Naive thymus-derived CD4-positive, alpha-beta T cell (primary cell): Measurements from ENCODE around the gene ZBTB7C. TPM values are rescaled to one million over a fixed set of nuclear protein-coding genes. Genes with fewer than 3 reads are reported as not detected.

Experiments
- ATAC-seq: fragments of 150-1000 bp; cut with Tn5 transposase; 2 replicates; pipeline ENCODE4 v1.10.0; 2021; ENCODE audit warnings: mild to moderate bottlenecking, moderate library complexity
- CTCF ChIA-PET: fragments of 350-600 bp; sonication (Branson Sonifier 250); formaldehyde crosslinking; loops from one replicate; lab custom pipeline; 2021; ENCODE audit warnings: antibody characterized with exemption; lab: Charles Lee
- POLR2A ChIA-PET: fragments of 350-600 bp; sonication (Branson Sonifier 250); formaldehyde crosslinking; loops from one replicate; lab custom pipeline; 2021; ENCODE audit warnings: antibody characterized with exemption, inconsistent platforms; lab: Charles Lee
- DNase-seq, 9 donors: peaks; one replicate each; pipeline versions ENCODE4 v3.0.0 to v3.0.0-alpha.2; 2020 to 2022; ENCODE audit warnings: mixed read lengths in 1 of 9
- H3K27ac ChIP-seq: one replicate; pipeline ENCODE4 v1.7.0; 2013; ENCODE audit warnings: mild to moderate bottlenecking, low read depth, low read length, moderate library complexity
- H3K27me3 ChIP-seq, 2 donors: one replicate each; pipeline ENCODE4 v1.7.0; 2013; ENCODE audit warnings: low read length in 2 of 2, mild to moderate bottlenecking in 2 of 2, moderate library complexity in 2 of 2; ENCODE audit not compliant: control insufficient read depth in 2 of 2, insufficient read depth in 2 of 2
- H3K36me3 ChIP-seq, 3 experiments: 1 replicate in 2 of 3; 2 replicates in 1 of 3; pipeline ENCODE4 v1.7.0; 2013; ENCODE audit warnings: low read length in 3 of 3, mild to moderate bottlenecking in 3 of 3, moderate library complexity in 1 of 3; ENCODE audit not compliant: insufficient read depth in 3 of 3, control insufficient read depth in 2 of 3
- H3K4me1 ChIP-seq, 2 donors: one replicate each; pipeline ENCODE4 v1.7.0; 2013; ENCODE audit warnings: low read length in 2 of 2, mild to moderate bottlenecking in 2 of 2, moderate library complexity in 1 of 2; ENCODE audit not compliant: control insufficient read depth in 2 of 2, insufficient read depth in 2 of 2
- H3K4me3 ChIP-seq: 2 replicates; pipeline ENCODE4 v1.7.0; 2013; ENCODE audit warnings: mild to moderate bottlenecking, low read length
- H3K9me3 ChIP-seq, 3 experiments: 1 replicate in 2 of 3; 2 replicates in 1 of 3; pipeline ENCODE4 v1.7.0; 2013; ENCODE audit warnings: low read length in 3 of 3; ENCODE audit not compliant: control insufficient read depth in 2 of 3
- H3K27ac Mint-ChIP-seq, 9 donors: one replicate each; pipeline ENCODE4 v1.8.0; 2020 to 2022; ENCODE audit warnings: mixed read lengths in 9 of 9, mild to moderate bottlenecking in 8 of 9, moderate library complexity in 5 of 9, inconsistent platforms in 2 of 9
- H3K27me3 Mint-ChIP-seq, 5 donors: one replicate each; pipeline ENCODE4 v1.8.0; 2021 to 2022; ENCODE audit warnings: mixed read lengths in 5 of 5, mild to moderate bottlenecking in 1 of 5
- H3K36me3 Mint-ChIP-seq, 5 donors: one replicate each; pipeline ENCODE4 v1.8.0; 2020 to 2022; ENCODE audit warnings: mixed read lengths in 5 of 5, mild to moderate bottlenecking in 3 of 5, inconsistent platforms in 1 of 5
- H3K4me1 Mint-ChIP-seq, 7 donors: one replicate each; pipeline ENCODE4 v1.8.0; 2020 to 2022; ENCODE audit warnings: mixed read lengths in 7 of 7, mild to moderate bottlenecking in 3 of 7, inconsistent platforms in 1 of 7
- H3K4me3 Mint-ChIP-seq, 10 donors: one replicate each; pipeline ENCODE4 v1.8.0; 2020 to 2022; ENCODE audit warnings: mild to moderate bottlenecking in 10 of 10, mixed read lengths in 10 of 10, moderate library complexity in 6 of 10, inconsistent platforms in 2 of 10
- H3K9me3 Mint-ChIP-seq, 11 donors: one replicate each; pipeline ENCODE4 v1.8.0; 2020 to 2022; ENCODE audit warnings: mixed read lengths in 11 of 11, mild to moderate bottlenecking in 4 of 11, inconsistent platforms in 1 of 11, moderate library complexity in 1 of 11
- intact Hi-C, 2 donors: fragments of 100-400 bp; cut with micrococcal nuclease; formaldehyde crosslinking; loops; one replicate each; pipeline ENCODE4 v1.15.1; 2023
- polyA plus RNA-seq, 2 donors: library from polyadenylated mRNA; unstranded; fragments of 300-500 nt; fragmentation: Illumina TruSeq; gene quantifications; one replicate each; pipeline ENCODE4 v1.2.3, GENCODE V29; 2021
- total RNA-seq, 6 experiments: library from RNA in 5 of 6; stranded (reverse) in 5 of 6; gene quantifications; 1 replicate in 5 of 6; 2 replicates in 1 of 6; pipeline ENCODE4 v1.2.3 and lab custom pipeline; 2021 to 2026

Gene ZBTB7C
- total and polyA plus RNA-seq, 7 experiments from 2014 or later = 0.51 TPM; not detected in 6

GRCh38 chr18:48155856-48156255 is 253.3 kb downstream of the ZBTB7C start:
- ATAC-seq (no peak), DNase-seq (no peak)
- Histone ChIP-seq H3K4me1 (no peaks in the 10 kb centered on the region), H3K27me3 (peaks cover 0 to 3% of the 10 kb centered on the region in 2 donors), H3K9me3 (no peaks in the 10 kb centered on the region), H3K36me3 (no peaks in the 10 kb centered on the region), H3K27ac (no peak overlapping the region), H3K4me3 (no peak overlapping the region)
- H3K27me3 Mint-ChIP-seq = peaks cover 3 to 52% (median 28%) of the 10 kb centered on the region in 5 donors
- no peak overlapping the region for H3K27ac Mint-ChIP-seq
- no peak overlapping the region for H3K4me3 Mint-ChIP-seq
- H3K36me3 Mint-ChIP-seq = no peaks in the 10 kb centered on the region
- ChIA-PET POLR2A (no interaction called here), CTCF (no interaction called here)
- no peaks in the 10 kb centered on the region for H3K9me3 Mint-ChIP-seq
- H3K4me1 Mint-ChIP-seq = peaks cover 0 to 5% (median 3%) of the 10 kb centered on the region in 7 donors
- intact Hi-C loops = no loop called here

- no peak overlapping the region for H3K4me3 ChIP-seq
- peaks cover 3 to 45% (median 24%) of the 10 kb centered on the region in 5 donors for H3K27me3 Mint-ChIP-seq
- H3K27me3 ChIP-seq = peaks cover 0 to 3% of the 10 kb centered on the region in 2 donors
- DNase-seq = no peak
- H3K4me3 Mint-ChIP-seq = no peak overlapping the region
- no peak overlapping the region for H3K27ac Mint-ChIP-seq
- ChIA-PET POLR2A (no interaction called here), CTCF (interaction anchor here (0.7 kb wide), 1 partner anchor 1029 kb away, joined by 3 read pairs; no protein-coding TSS in a partner anchor)
- no peaks in the 10 kb centered on the region for H3K4me1 ChIP-seq
- no peaks in the 10 kb centered on the region for H3K36me3 Mint-ChIP-seq
- no peak overlapping the region for H3K27ac ChIP-seq
- no peaks in the 10 kb centered on the region for H3K36me3 ChIP-seq
- H3K4me1 Mint-ChIP-seq = no peaks in the 10 kb centered on the region
- intact Hi-C loops = no loop called here
- ATAC-seq = no peak
- no peaks in the 10 kb centered on the region for H3K9me3 Mint-ChIP-seq
- no peaks in the 10 kb centered on the region for H3K9me3 ChIP-seq
Measured at GRCh38 chr18:48154828-48155227, 254.4 kb downstream of the ZBTB7C start.

- H3K9me3 Mint-ChIP-seq = no peaks in the 10 kb centered on the region
- H3K27ac Mint-ChIP-seq = no peak overlapping the region
- H3K4me1 Mint-ChIP-seq = no peaks in the 10 kb centered on the region
- peaks cover 3 to 43% (median 24%) of the 10 kb centered on the region in 5 donors for H3K27me3 Mint-ChIP-seq
- DNase-seq = no peak
- no peak for ATAC-seq
- POLR2A ChIA-PET = no interaction called here
- no peaks in the 10 kb centered on the region for H3K9me3 ChIP-seq
- H3K4me1 ChIP-seq = no peaks in the 10 kb centered on the region
- H3K4me3 Mint-ChIP-seq = no peak overlapping the region
- intact Hi-C loops = no loop called here
- H3K4me3 ChIP-seq = no peak overlapping the region
- H3K27ac ChIP-seq = no peak overlapping the region
- H3K36me3 ChIP-seq = no peaks in the 10 kb centered on the region
- peaks cover 0 to 3% of the 10 kb centered on the region in 2 donors for H3K27me3 ChIP-seq
- no peaks in the 10 kb centered on the region for H3K36me3 Mint-ChIP-seq
- CTCF ChIA-PET = no interaction called here
Measured at GRCh38 chr18:48153613-48154481, 255.3 kb downstream of the ZBTB7C start.

- H3K4me3 ChIP-seq = no peak overlapping the region
- H3K4me1 Mint-ChIP-seq = no peaks in the 10 kb centered on the region
- no peaks in the 10 kb centered on the region for H3K4me1 ChIP-seq
- H3K27me3 ChIP-seq = peaks cover 0 to 3% of the 10 kb centered on the region in 2 donors
- no peak overlapping the region for H3K27ac Mint-ChIP-seq
- POLR2A ChIA-PET = no interaction called here
- no peak overlapping the region for H3K27ac ChIP-seq
- ATAC-seq (no peak), DNase-seq (no peak)
- CTCF ChIA-PET = no interaction called here
- peaks cover 0 to 40% (median 20%) of the 10 kb centered on the region in 5 donors for H3K27me3 Mint-ChIP-seq
- H3K36me3 Mint-ChIP-seq = no peaks in the 10 kb centered on the region
- no peaks in the 10 kb centered on the region for H3K36me3 ChIP-seq
- intact Hi-C loops = no loop called here
- H3K9me3 ChIP-seq = no peaks in the 10 kb centered on the region
- no peak overlapping the region for H3K4me3 Mint-ChIP-seq
- H3K9me3 Mint-ChIP-seq = no peaks in the 10 kb centered on the region
Measured at GRCh38 chr18:48152549-48152948, 256.6 kb downstream of the ZBTB7C start.

GRCh38 chr18:48151421-48152065 is 257.6 kb downstream of the ZBTB7C start:
- peaks cover 0 to 3% of the 10 kb centered on the region in 2 donors for H3K27me3 ChIP-seq
- no peaks in the 10 kb centered on the region for H3K36me3 ChIP-seq
- no peaks in the 10 kb centered on the region for H3K9me3 Mint-ChIP-seq
- no peaks in the 10 kb centered on the region for H3K4me1 Mint-ChIP-seq
- no peak overlapping the region for H3K27ac Mint-ChIP-seq
- no peak for ATAC-seq
- no peak overlapping the region for H3K4me3 ChIP-seq
- H3K27ac ChIP-seq = no peak overlapping the region
- ChIA-PET POLR2A (no interaction called here), CTCF (no interaction called here)
- no peaks in the 10 kb centered on the region for H3K4me1 ChIP-seq
- H3K4me3 Mint-ChIP-seq = no peak overlapping the region
- intact Hi-C loops = no loop called here
- H3K9me3 ChIP-seq = no peaks in the 10 kb centered on the region
- H3K36me3 Mint-ChIP-seq = no peaks in the 10 kb centered on the region
- no peak for DNase-seq
- peaks cover 0 to 35% (median 14%) of the 10 kb centered on the region in 5 donors for H3K27me3 Mint-ChIP-seq

DNA sequence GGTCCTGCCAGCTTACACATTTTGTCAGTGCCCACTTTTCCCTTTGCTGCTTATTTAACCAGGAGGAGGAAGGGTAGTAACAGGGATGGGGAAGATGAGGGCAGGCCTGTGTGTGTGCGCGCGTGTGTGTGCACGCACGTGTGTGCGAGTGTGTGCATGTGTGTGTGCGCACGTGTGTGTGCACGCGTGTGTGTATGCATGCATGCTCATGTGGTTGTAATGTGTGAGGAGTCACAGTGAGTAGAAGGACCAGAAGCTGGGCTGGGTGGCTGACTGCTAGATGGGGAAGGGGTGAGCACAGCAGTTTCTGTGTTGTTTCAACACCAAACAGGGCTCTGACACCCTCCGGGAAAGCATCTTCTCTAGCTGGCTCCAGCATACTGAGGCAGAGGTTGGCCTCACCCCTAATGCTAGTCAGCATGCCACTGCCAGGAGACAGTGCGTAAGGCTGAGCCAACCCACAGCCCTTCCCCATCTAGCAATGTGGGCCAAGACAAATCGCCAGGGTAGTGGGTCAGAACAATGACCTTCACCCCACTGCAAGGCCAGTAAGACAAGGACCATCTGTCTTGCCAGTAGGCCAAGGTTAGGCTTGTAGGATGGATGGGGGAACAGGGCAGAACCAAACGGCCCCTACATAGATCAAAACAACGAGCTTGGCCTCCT is 260.0 kb downstream of the ZBTB7C start:
- no peak overlapping the region for H3K27ac Mint-ChIP-seq
- no peaks in the 10 kb centered on the region for H3K9me3 Mint-ChIP-seq
- no peaks in the 10 kb centered on the region for H3K9me3 ChIP-seq
- peaks cover 5 to 36% (median 8%) of the 10 kb centered on the region in 5 donors for H3K27me3 Mint-ChIP-seq
- POLR2A ChIA-PET = no interaction called here
- no peak for ATAC-seq
- H3K4me3 Mint-ChIP-seq = no peak overlapping the region
- CTCF ChIA-PET = interaction anchor here (0.7 kb wide), 1 partner anchor 233 kb away, joined by 3 read pairs; no protein-coding TSS in a partner anchor
- intact Hi-C loops = no loop called here
- H3K36me3 Mint-ChIP-seq = no peaks in the 10 kb centered on the region
- no peak overlapping the region for H3K27ac ChIP-seq
- no peaks in the 10 kb centered on the region for H3K36me3 ChIP-seq
- no peaks in the 10 kb centered on the region for H3K4me1 Mint-ChIP-seq
- H3K27me3 ChIP-seq = no peaks in the 10 kb centered on the region
- DNase-seq = no peak
- no peaks in the 10 kb centered on the region for H3K4me1 ChIP-seq
- H3K4me3 ChIP-seq = no peak overlapping the region
